AG04450 (cell line): Measurements from ENCODE around the gene PPM1H. TPM values are rescaled to one million over a fixed set of nuclear protein-coding genes. Genes with fewer than 3 reads are reported as not detected.

Source experiments
- CTCF ChIA-PET: fragments of 300-600, 350-600 bp; formaldehyde crosslinking; extraction: SDS; loops from one replicate; lab custom pipeline; 2022; ENCODE audit warnings: antibody characterized with exemption, inconsistent platforms; lab: Charles Lee
- POLR2A ChIA-PET: fragments of 350-600 bp; formaldehyde crosslinking; extraction: SDS; loops from one replicate; lab custom pipeline; 2021; ENCODE audit warnings: antibody characterized with exemption, inconsistent platforms; lab: Yijun Ruan, JAX
- DNase-seq: peaks from one replicate; pipeline ENCODE4 v3.0.0-alpha.2; 2011; ENCODE audit warnings: low read depth, low spot score
- H3K27ac ChIP-seq: one replicate; pipeline ENCODE4 v1.5.1; 2012; ENCODE audit warnings: low read depth, low read length, control low read depth
- H3K27me3 ChIP-seq: one replicate; pipeline ENCODE4 v1.6.0; 2012; ENCODE audit warnings: low read length; ENCODE audit not compliant: control insufficient read depth, insufficient read depth
- H3K4me3 ChIP-seq: 2 replicates; pipeline ENCODE4 v1.5.1; 2011; ENCODE audit warnings: mild to moderate bottlenecking, low read depth, low read length, control low read depth
- H3K9me3 ChIP-seq: 2 replicates; pipeline ENCODE4 v1.5.1; 2012; ENCODE audit warnings: low read length; ENCODE audit not compliant: control insufficient read depth, insufficient read depth
- polyA plus RNA-seq: library from polyadenylated mRNA; depleted of rRNA; stranded (reverse); fragments of >200 nt; gene quantifications from 2 replicates; pipeline ENCODE4 v1.2.3, GENCODE V29; 2011
- TF ChIP-seq, protein P1 (sequence below): IDR thresholded peaks from 2 replicates; pipeline ENCODE4 v1.5.1; 2011; ENCODE audit warnings: low read depth, low read length, control low read depth, inconsistent platforms

Gene PPM1H
- polyA plus RNA-seq, 1 experiment: 0.12 TPM

GRCh38 chr12:62695696-62696095 is 239.3 kb downstream of the PPM1H start:
- Histone ChIP-seq H3K27ac (no peak overlapping the region), H3K27me3 (no peaks in the 10 kb centered on the region), H3K9me3 (no peaks in the 10 kb centered on the region), H3K4me3 (no peak overlapping the region)
- ChIA-PET CTCF (interaction anchor here (1.4 kb wide), 1 partner anchor 114 kb away, joined by 3 read pairs; no protein-coding TSS in a partner anchor), POLR2A (no interaction called here)
- TF ChIP-seq, protein P1, sequence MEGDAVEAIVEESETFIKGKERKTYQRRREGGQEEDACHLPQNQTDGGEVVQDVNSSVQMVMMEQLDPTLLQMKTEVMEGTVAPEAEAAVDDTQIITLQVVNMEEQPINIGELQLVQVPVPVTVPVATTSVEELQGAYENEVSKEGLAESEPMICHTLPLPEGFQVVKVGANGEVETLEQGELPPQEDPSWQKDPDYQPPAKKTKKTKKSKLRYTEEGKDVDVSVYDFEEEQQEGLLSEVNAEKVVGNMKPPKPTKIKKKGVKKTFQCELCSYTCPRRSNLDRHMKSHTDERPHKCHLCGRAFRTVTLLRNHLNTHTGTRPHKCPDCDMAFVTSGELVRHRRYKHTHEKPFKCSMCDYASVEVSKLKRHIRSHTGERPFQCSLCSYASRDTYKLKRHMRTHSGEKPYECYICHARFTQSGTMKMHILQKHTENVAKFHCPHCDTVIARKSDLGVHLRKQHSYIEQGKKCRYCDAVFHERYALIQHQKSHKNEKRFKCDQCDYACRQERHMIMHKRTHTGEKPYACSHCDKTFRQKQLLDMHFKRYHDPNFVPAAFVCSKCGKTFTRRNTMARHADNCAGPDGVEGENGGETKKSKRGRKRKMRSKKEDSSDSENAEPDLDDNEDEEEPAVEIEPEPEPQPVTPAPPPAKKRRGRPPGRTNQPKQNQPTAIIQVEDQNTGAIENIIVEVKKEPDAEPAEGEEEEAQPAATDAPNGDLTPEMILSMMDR: no peak
- no peak for DNase-seq

DNA sequence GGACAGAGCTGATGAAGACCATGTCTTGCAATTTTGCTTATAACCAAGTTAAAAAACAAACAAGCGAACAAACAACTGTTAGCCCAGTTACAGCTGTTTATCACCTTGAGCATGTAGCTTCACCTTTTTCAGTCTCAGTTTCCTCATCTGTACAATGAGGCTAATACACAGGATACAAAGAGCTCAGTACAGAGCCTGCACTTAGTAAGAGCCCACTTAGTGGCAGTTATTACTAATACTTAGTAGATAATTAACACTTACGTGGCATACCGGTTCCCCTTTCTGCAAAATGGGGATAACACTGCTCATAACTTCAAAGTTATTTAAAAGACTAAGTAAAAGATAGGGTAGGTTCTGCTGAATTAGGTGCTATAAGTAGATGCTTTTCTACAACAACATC is 240.3 kb downstream of the PPM1H start:
- ChIA-PET POLR2A (no interaction called here), CTCF (no interaction called here)
- H3K4me3 ChIP-seq: no peak overlapping the region
- no peaks in the 10 kb centered on the region for H3K9me3 ChIP-seq
- TF ChIP-seq, protein P1: no peak
- H3K27ac ChIP-seq: no peak overlapping the region
- no peaks in the 10 kb centered on the region for H3K27me3 ChIP-seq
- DNase-seq: no peak

GRCh38 chr12:62694116-62694515 is 240.8 kb downstream of the PPM1H start:
- TF ChIP-seq, protein P1: no peak
- Histone ChIP-seq H3K27ac (no peak overlapping the region), H3K27me3 (no peaks in the 10 kb centered on the region), H3K4me3 (no peak overlapping the region), H3K9me3 (no peaks in the 10 kb centered on the region)
- ChIA-PET POLR2A (no interaction called here), CTCF (no interaction called here)
- DNase-seq: no peak

DNA sequence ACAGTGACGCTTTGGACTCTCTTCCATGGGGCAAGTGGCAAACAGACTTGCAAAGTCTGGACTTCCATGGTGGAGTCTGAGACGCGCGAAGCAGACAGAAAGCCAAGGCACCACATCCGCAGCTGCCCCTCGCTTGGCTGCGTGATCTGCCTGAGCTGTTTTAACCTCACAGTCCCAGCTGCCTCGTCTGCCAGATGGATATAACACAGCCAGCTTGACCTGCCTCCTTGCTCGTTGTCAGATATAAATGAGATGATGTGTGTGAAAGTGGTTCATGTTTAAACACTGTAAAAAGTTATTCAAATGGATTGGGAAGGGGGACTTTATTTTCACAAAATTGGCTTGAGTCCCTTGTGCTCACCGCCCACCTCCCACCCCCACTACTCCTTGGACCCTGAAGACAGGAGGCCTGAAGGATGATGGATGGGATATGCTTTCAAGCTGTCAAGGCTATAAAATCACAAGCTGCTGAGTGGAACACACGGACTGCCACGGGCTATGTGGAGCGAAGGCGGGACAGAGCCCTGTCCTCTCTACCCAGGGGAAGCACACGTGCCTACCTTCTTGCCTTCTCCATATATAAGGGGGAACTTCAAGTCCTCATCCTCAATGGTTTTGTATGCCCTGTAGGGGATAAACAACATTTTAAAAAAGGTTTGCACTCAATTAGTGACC is 241.4 kb downstream of the PPM1H start:
- Histone ChIP-seq H3K27ac (peak overlapping the region; percentile 73), H3K9me3 (no peaks in the 10 kb centered on the region), H3K27me3 (no peaks in the 10 kb centered on the region), H3K4me3 (no peak overlapping the region)
- ChIA-PET CTCF (no interaction called here), POLR2A (interaction anchor here (0.7 to 1.0 kb wide), 4 partner anchors 9 to 91 kb away, joined by 3 read pairs; no protein-coding TSS in a partner anchor)
- TF ChIP-seq, protein P1: no peak
- DNase-seq: no peak

GRCh38 chr12:62692884-62693283 is 242.1 kb downstream of the PPM1H start:
- CTCF ChIA-PET: no interaction called here
- POLR2A ChIA-PET: interaction anchor here (0.7 to 1.0 kb wide), 4 partner anchors 10 to 90 kb away, joined by 3 read pairs; no protein-coding TSS in a partner anchor
- peak overlapping the region; percentile 73 for H3K27ac ChIP-seq
- no peak overlapping the region for H3K4me3 ChIP-seq
- H3K27me3 ChIP-seq: no peaks in the 10 kb centered on the region
- DNase-seq: no peak
- no peaks in the 10 kb centered on the region for H3K9me3 ChIP-seq
- TF ChIP-seq, protein P1: no peak
